Pons (tissue), 1 donor: Measurements from ENCODE around the gene SLC26A1.

ENCODE experiments used
- DNase-seq: peaks from one replicate; pipeline ENCODE4 v3.0.0-alpha.2; 2016; ENCODE audit warnings: low spot score

Gene SLC26A1

GRCh38 chr4:1029529-1029928 lies 36.3 kb upstream of the SLC26A1 start:
- no peak for DNase-seq

- DNase-seq: no peak
Observed at GRCh38 chr4:1028574-1029220, 35.5 kb upstream of the SLC26A1 start.

- DNase-seq: no peak
Observed at GRCh38 chr4:1027915-1028238, 34.7 kb upstream of the SLC26A1 start.

GRCh38 chr4:1027219-1027914 lies 34.2 kb upstream of the SLC26A1 start:
- no peak for DNase-seq

- no peak for DNase-seq
Observed at GRCh38 chr4:1026115-1026514, 32.9 kb upstream of the SLC26A1 start.

GRCh38 chr4:1024882-1025545 lies 31.8 kb upstream of the SLC26A1 start:
- no peak for DNase-seq

- DNase-seq: no peak
Observed at GRCh38 chr4:1023895-1024740, 30.9 kb upstream of the SLC26A1 start.

- no peak for DNase-seq
Observed at GRCh38 chr4:1023075-1023640, 30.0 kb upstream of the SLC26A1 start.

- DNase-seq: no peak
Observed at GRCh38 chr4:1022739-1023066, 29.5 kb upstream of the SLC26A1 start.

GRCh38 chr4:1022051-1022738 lies 29.0 kb upstream of the SLC26A1 start:
- DNase-seq: no peak

- no peak for DNase-seq
Observed at GRCh38 chr4:1021386-1022050, 28.3 kb upstream of the SLC26A1 start.

GRCh38 chr4:1019729-1020470 lies 26.7 kb upstream of the SLC26A1 start:
- no peak for DNase-seq

- no peak for DNase-seq
Observed at GRCh38 chr4:1019320-1019719, 26.1 kb upstream of the SLC26A1 start.

GRCh38 chr4:1018147-1019020 lies 25.2 kb upstream of the SLC26A1 start:
- DNase-seq: no peak

GRCh38 chr4:1017706-1018105 lies 24.5 kb upstream of the SLC26A1 start:
- DNase-seq: no peak

- no peak for DNase-seq
Observed at GRCh38 chr4:1017211-1017610, 24.0 kb upstream of the SLC26A1 start.

GRCh38 chr4:1015746-1016145 lies 22.5 kb upstream of the SLC26A1 start:
- no peak for DNase-seq

- DNase-seq: no peak
Observed at GRCh38 chr4:1015179-1015578, 22.0 kb upstream of the SLC26A1 start.
